DND-41 (cell line): ENCODE data around the gene AJAP1.

Experiments used
- ATAC-seq: fragments of 200-7000 bp; cut with Tn5 transposase; 3 replicates; pipeline ENCODE4 v1.9.1; 2021; ENCODE audit warnings: low read depth; ENCODE audit not compliant: insufficient read depth
- DNase-seq: peaks from one replicate; pipeline ENCODE4 v3.0.0-alpha.2; 2020
- H2AFZ ChIP-seq: 2 replicates; pipeline ENCODE4 v1.6.0; 2012; ENCODE audit warnings: low read depth, low read length
- H3K27ac ChIP-seq: 2 replicates; pipeline ENCODE4 v1.5.1; 2012; ENCODE audit warnings: low read length, inconsistent platforms
- H3K27me3 ChIP-seq: fragments of 200-600 bp; sonication (generic); 2 replicates; pipeline ENCODE4 v1.6.0; 2012; ENCODE audit warnings: low read length, mild to moderate bottlenecking, inconsistent platforms; ENCODE audit not compliant: insufficient read depth, poor library complexity
- H3K36me3 ChIP-seq: 2 replicates; pipeline ENCODE4 v1.5.1; 2012; ENCODE audit warnings: low read length, inconsistent platforms; ENCODE audit not compliant: insufficient read depth
- H3K4me1 ChIP-seq: 2 replicates; pipeline ENCODE4 v1.5.1; 2012; ENCODE audit warnings: mild to moderate bottlenecking, low read length; ENCODE audit not compliant: insufficient read depth
- H3K4me2 ChIP-seq: 2 replicates; pipeline ENCODE4 v1.6.0; 2012; ENCODE audit warnings: mild to moderate bottlenecking, moderate library complexity, low read length, inconsistent platforms; ENCODE audit not compliant: insufficient read depth
- H3K4me3 ChIP-seq, 2 experiments: fragments of 200-600 bp in 1 of 2; shearing (Covaris generic) in 1 of 2; 2 replicates each; pipeline ENCODE4 v1.5.1; 2012 to 2016; ENCODE audit warnings: inconsistent platforms in 2 of 2, low read length in 2 of 2, mild to moderate bottlenecking in 2 of 2, low read depth in 1 of 2, moderate library complexity in 1 of 2
- H3K79me2 ChIP-seq: 2 replicates; pipeline ENCODE4 v1.6.0; 2012; ENCODE audit warnings: low read length, inconsistent platforms; ENCODE audit not compliant: insufficient read depth
- H3K9ac ChIP-seq: 2 replicates; pipeline ENCODE4 v1.6.0; 2012; ENCODE audit warnings: low read depth, mild to moderate bottlenecking, inconsistent platforms, low read length, moderate library complexity
- H3K9me3 ChIP-seq: 2 replicates; pipeline ENCODE4 v1.5.1; 2012; ENCODE audit warnings: low read length, moderate library complexity, mild to moderate bottlenecking, inconsistent platforms; ENCODE audit not compliant: insufficient read depth, severe bottlenecking
- H4K20me1 ChIP-seq: 2 replicates; pipeline ENCODE4 v1.6.0; 2012; ENCODE audit warnings: low read length; ENCODE audit not compliant: insufficient read depth
- CTCF ChIP-seq: IDR thresholded peaks from 2 replicates; pipeline ENCODE4 v1.5.1; 2012; ENCODE audit warnings: borderline replicate concordance, low read length, moderate library complexity, mild to moderate bottlenecking; ENCODE audit not compliant: poor library complexity, severe bottlenecking; ENCODE audit errors: extremely low read depth
- EZH2 ChIP-seq: IDR thresholded peaks from 3 replicates; pipeline ENCODE4 v1.6.1; 2012; ENCODE audit warnings: borderline replicate concordance, low read depth, mild to moderate bottlenecking, moderate library complexity, low read length, inconsistent platforms; ENCODE audit not compliant: severe bottlenecking

AJAP1 gene

DNA sequence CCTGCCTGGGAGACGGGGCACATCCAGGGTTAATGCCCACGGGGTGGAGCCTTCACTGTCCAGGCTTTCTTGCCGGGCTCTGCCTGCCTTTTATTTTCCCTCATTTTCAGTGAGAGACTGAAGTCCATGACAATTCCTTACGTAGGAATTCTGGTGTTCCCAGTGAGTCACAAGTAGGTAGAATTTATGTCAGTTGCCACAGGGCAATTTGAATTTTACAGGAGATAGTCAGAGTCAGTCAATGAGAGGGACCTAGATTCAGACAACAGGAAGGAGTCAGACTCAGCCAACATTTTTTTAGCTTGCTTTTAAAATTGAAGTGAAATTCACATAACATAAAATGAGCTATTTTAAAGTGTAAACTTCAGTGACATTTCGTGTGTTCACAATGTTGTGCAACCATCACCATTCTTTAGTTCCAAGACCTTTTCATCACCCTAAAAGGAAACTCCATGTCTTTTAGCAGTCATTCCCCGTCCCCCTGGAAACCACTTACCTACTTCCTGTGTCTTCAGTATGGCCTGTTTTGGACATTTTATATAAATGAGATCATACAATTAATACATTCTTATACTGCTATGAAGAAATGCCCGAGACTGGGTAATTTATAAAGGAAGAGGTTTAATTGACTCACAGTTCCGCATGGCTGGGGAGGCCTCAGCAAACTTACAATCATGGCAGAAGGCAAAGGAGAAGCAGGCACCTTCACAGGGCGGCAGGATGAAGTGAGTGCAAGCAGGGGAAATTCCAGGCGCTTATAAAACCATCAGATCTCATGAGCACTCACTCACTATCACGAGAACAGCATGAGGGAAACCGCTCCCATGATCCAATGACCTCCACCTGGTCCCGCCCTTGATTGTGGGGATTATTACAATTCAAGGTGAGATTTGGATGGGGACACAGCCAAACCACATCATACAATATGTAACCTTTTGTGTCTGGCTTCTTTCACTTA lies 14.6 kb downstream of the AJAP1 start:
- H3K79me2 ChIP-seq = no peaks in the 10 kb centered on the region
- no peak overlapping the region for H3K27ac ChIP-seq
- no peak overlapping the region for H3K4me2 ChIP-seq
- no peak overlapping the region for H3K9ac ChIP-seq
- H3K4me1 ChIP-seq = no peaks in the 10 kb centered on the region
- no peaks in the 10 kb centered on the region for H3K9me3 ChIP-seq
- no peaks in the 10 kb centered on the region for H4K20me1 ChIP-seq
- H3K27me3 ChIP-seq = no peaks in the 10 kb centered on the region
- ATAC-seq (no peak), DNase-seq (no peak)
- no peaks in the 10 kb centered on the region for H3K36me3 ChIP-seq
- TF ChIP-seq EZH2 (no peak), CTCF (no peak)
- no peak overlapping the region for H3K4me3 ChIP-seq
- H2AFZ ChIP-seq = no peak overlapping the region

- Histone ChIP-seq H2AFZ (no peak overlapping the region), H3K36me3 (no peaks in the 10 kb centered on the region), H3K9ac (no peak overlapping the region), H3K4me3 (no peak overlapping the region), H3K9me3 (no peaks in the 10 kb centered on the region), H3K79me2 (no peaks in the 10 kb centered on the region), H3K4me2 (no peak overlapping the region), H3K27ac (no peak overlapping the region), H3K4me1 (no peaks in the 10 kb centered on the region), H3K27me3 (no peaks in the 10 kb centered on the region), H4K20me1 (no peaks in the 10 kb centered on the region)
- DNase-seq (no peak), ATAC-seq (no peak)
- TF ChIP-seq EZH2 (no peak), CTCF (no peak)
Observed at GRCh38 chr1:4670265-4670664, 15.9 kb downstream of the AJAP1 start.

DNA sequence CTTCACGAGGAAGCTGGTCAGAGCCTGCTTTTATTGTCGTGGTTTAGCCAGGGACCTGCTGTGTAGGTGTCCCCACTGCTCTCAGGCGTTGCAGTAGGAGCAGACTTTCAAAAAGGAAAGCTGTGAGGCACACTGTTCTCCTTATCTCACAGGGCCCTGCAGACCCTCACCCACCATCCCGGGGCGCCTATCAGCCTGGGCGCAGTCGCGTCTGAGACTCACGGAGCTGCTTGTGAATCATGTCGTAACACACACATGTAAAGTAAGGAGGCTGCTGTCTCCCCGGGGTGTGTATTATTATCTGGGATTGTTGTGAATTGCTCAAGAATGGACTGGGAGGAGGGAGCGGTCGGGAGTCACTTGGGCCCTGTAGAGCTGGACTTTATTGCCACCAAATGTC lies 17.4 kb downstream of the AJAP1 start:
- no peak for TF ChIP-seq CTCF
- TF ChIP-seq EZH2 = no peak
- Histone ChIP-seq H3K36me3 (no peaks in the 10 kb centered on the region), H3K79me2 (no peaks in the 10 kb centered on the region), H3K9ac (no peak overlapping the region), H4K20me1 (no peaks in the 10 kb centered on the region), H2AFZ (no peak overlapping the region), H3K9me3 (no peaks in the 10 kb centered on the region), H3K4me1 (no peaks in the 10 kb centered on the region), H3K27ac (no peak overlapping the region), H3K27me3 (no peaks in the 10 kb centered on the region), H3K4me2 (no peak overlapping the region), H3K4me3 (no peak overlapping the region)
- no peak for DNase-seq
- no peak for ATAC-seq
